Naive thymus-derived CD4-positive, alpha-beta T cell (primary cell): ENCODE data around the gene PRPF31. TPM values are rescaled to one million over a fixed set of nuclear protein-coding genes. Genes with fewer than 3 reads are reported as not detected.
"Not testable (repeated sequence)": the region's sequence is repeated elsewhere in the genome, so short reads cannot be mapped to it uniquely, and the experiment has no call there.

Source experiments
- ATAC-seq: fragments of 150-1000 bp; cut with Tn5 transposase; 2 replicates; pipeline ENCODE4 v1.10.0; 2021; ENCODE audit warnings: mild to moderate bottlenecking, moderate library complexity
- CTCF ChIA-PET: fragments of 350-600 bp; sonication (Branson Sonifier 250); formaldehyde crosslinking; loops from one replicate; lab custom pipeline; 2021; ENCODE audit warnings: antibody characterized with exemption; lab: Charles Lee
- POLR2A ChIA-PET: fragments of 350-600 bp; sonication (Branson Sonifier 250); formaldehyde crosslinking; loops from one replicate; lab custom pipeline; 2021; ENCODE audit warnings: antibody characterized with exemption, inconsistent platforms; lab: Charles Lee
- DNase-seq, 9 donors: peaks; one replicate each; pipeline versions ENCODE4 v3.0.0 to v3.0.0-alpha.2; 2020 to 2022; ENCODE audit warnings: mixed read lengths in 1 of 9
- H3K27ac ChIP-seq: one replicate; pipeline ENCODE4 v1.7.0; 2013; ENCODE audit warnings: mild to moderate bottlenecking, low read depth, low read length, moderate library complexity
- H3K27me3 ChIP-seq, 2 donors: one replicate each; pipeline ENCODE4 v1.7.0; 2013; ENCODE audit warnings: low read length in 2 of 2, mild to moderate bottlenecking in 2 of 2, moderate library complexity in 2 of 2; ENCODE audit not compliant: control insufficient read depth in 2 of 2, insufficient read depth in 2 of 2
- H3K36me3 ChIP-seq, 3 experiments: 1 replicate in 2 of 3; 2 replicates in 1 of 3; pipeline ENCODE4 v1.7.0; 2013; ENCODE audit warnings: low read length in 3 of 3, mild to moderate bottlenecking in 3 of 3, moderate library complexity in 1 of 3; ENCODE audit not compliant: insufficient read depth in 3 of 3, control insufficient read depth in 2 of 3
- H3K4me1 ChIP-seq, 2 donors: one replicate each; pipeline ENCODE4 v1.7.0; 2013; ENCODE audit warnings: low read length in 2 of 2, mild to moderate bottlenecking in 2 of 2, moderate library complexity in 1 of 2; ENCODE audit not compliant: control insufficient read depth in 2 of 2, insufficient read depth in 2 of 2
- H3K4me3 ChIP-seq: 2 replicates; pipeline ENCODE4 v1.7.0; 2013; ENCODE audit warnings: mild to moderate bottlenecking, low read length
- H3K9me3 ChIP-seq, 3 experiments: 1 replicate in 2 of 3; 2 replicates in 1 of 3; pipeline ENCODE4 v1.7.0; 2013; ENCODE audit warnings: low read length in 3 of 3; ENCODE audit not compliant: control insufficient read depth in 2 of 3
- H3K27ac Mint-ChIP-seq, 9 donors: one replicate each; pipeline ENCODE4 v1.8.0; 2020 to 2022; ENCODE audit warnings: mixed read lengths in 9 of 9, mild to moderate bottlenecking in 8 of 9, moderate library complexity in 5 of 9, inconsistent platforms in 2 of 9
- H3K27me3 Mint-ChIP-seq, 5 donors: one replicate each; pipeline ENCODE4 v1.8.0; 2021 to 2022; ENCODE audit warnings: mixed read lengths in 5 of 5, mild to moderate bottlenecking in 1 of 5
- H3K36me3 Mint-ChIP-seq, 5 donors: one replicate each; pipeline ENCODE4 v1.8.0; 2020 to 2022; ENCODE audit warnings: mixed read lengths in 5 of 5, mild to moderate bottlenecking in 3 of 5, inconsistent platforms in 1 of 5
- H3K4me1 Mint-ChIP-seq, 7 donors: one replicate each; pipeline ENCODE4 v1.8.0; 2020 to 2022; ENCODE audit warnings: mixed read lengths in 7 of 7, mild to moderate bottlenecking in 3 of 7, inconsistent platforms in 1 of 7
- H3K4me3 Mint-ChIP-seq, 10 donors: one replicate each; pipeline ENCODE4 v1.8.0; 2020 to 2022; ENCODE audit warnings: mild to moderate bottlenecking in 10 of 10, mixed read lengths in 10 of 10, moderate library complexity in 6 of 10, inconsistent platforms in 2 of 10
- H3K9me3 Mint-ChIP-seq, 11 donors: one replicate each; pipeline ENCODE4 v1.8.0; 2020 to 2022; ENCODE audit warnings: mixed read lengths in 11 of 11, mild to moderate bottlenecking in 4 of 11, inconsistent platforms in 1 of 11, moderate library complexity in 1 of 11
- intact Hi-C, 2 donors: fragments of 100-400 bp; cut with micrococcal nuclease; formaldehyde crosslinking; loops; one replicate each; pipeline ENCODE4 v1.15.1; 2023
- polyA plus RNA-seq, 2 donors: library from polyadenylated mRNA; unstranded; fragments of 300-500 nt; fragmentation: Illumina TruSeq; gene quantifications; one replicate each; pipeline ENCODE4 v1.2.3, GENCODE V29; 2021
- total RNA-seq, 6 experiments: library from RNA in 5 of 6; stranded (reverse) in 5 of 6; gene quantifications; 1 replicate in 5 of 6; 2 replicates in 1 of 6; pipeline ENCODE4 v1.2.3 and lab custom pipeline; 2021 to 2026

Gene PRPF31
- total and polyA plus RNA-seq, 7 experiments from 2014 or later, result 51.8 to 87.4 (median 74.8) TPM

DNA sequence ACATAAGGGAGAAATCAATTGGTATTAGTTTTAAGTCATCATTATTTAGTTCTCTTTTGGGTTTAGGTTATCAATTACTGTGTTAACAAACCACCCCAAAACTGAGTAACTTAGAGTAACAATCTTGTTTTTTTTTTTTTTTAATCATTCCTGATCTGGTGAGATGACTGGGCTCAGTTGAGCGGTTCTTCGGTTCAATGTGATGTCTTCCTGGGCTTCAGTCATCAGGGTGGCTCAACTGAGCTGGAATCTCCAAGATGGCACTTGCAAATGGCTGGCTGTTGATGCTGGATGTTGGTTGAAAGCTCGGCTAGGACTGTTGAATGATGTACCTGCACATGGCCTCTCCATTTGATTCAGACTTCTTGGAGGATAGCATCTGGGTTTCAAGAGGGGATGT is 31.1 kb upstream of the PRPF31 start:
- no peak overlapping the region for H3K27ac ChIP-seq
- no peak for DNase-seq
- intact Hi-C loops, result no loop called here
- H3K36me3 ChIP-seq, result no peaks in the 10 kb centered on the region
- no peak overlapping the region for H3K4me3 ChIP-seq
- no peak for ATAC-seq
- no peaks in the 10 kb centered on the region for H3K27me3 ChIP-seq
- Mint-ChIP-seq H3K27me3 (peaks cover 0 to 14% (median 5%) of the 10 kb centered on the region in 5 donors), H3K27ac (peak overlapping the region in 1 of 9 donors; percentile 30), H3K36me3 (peaks cover 0 to 3% (median 0%) of the 10 kb centered on the region in 5 donors), H3K4me3 (no peak overlapping the region), H3K4me1 (no peaks in the 10 kb centered on the region), H3K9me3 (peaks cover 0 to 43% (median 10%) of the 10 kb centered on the region in 11 donors)
- ChIA-PET POLR2A (no interaction called here), CTCF (no interaction called here)
- no peaks in the 10 kb centered on the region for H3K4me1 ChIP-seq
- peaks cover 0 to 7% (median 0%) of the 10 kb centered on the region in 3 experiments for H3K9me3 ChIP-seq

DNA sequence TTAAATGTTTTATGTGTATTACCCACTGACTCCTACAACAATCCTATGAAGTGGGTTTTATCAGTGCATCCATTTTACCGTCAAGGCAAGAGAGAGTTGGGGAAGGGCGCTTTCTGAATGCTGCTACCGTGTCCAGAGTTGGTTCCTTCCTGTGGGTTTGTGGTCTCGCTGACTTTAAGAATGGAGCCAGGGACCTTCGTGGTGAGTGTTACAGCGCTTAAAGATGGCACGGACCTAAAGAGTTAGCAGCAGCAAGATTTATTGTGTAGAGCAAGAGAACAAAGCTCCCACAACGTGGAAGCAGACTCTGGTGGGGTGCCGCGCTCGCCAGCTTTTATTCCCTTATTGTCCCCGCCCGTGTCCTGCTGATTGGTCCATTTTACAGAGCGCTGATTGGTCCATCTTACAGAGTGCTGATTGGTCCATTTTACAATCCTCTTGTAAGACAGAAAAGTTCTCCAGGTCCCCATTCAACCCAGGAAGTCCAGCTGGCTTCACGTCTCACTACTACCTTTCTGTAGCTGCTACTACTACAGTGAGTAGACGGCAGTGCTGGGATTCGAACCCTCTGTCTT is 21.0 kb upstream of the PRPF31 start:
- Mint-ChIP-seq H3K27ac (no peak overlapping the region), H3K36me3 (peaks cover 0 to 3% (median 0%) of the 10 kb centered on the region in 5 donors), H3K4me3 (peak overlapping the region in 5 of 10 donors; percentile 25 to 82 (median 35)), H3K27me3 (peaks cover 8 to 24% (median 16%) of the 10 kb centered on the region in 5 donors), H3K9me3 (peaks cover 0 to 5% (median 0%) of the 10 kb centered on the region in 11 donors), H3K4me1 (peaks cover 9 to 25% (median 15%) of the 10 kb centered on the region in 7 donors)
- Histone ChIP-seq H3K9me3 (no peaks in the 10 kb centered on the region), H3K27ac (no peak overlapping the region), H3K4me3 (no peak overlapping the region), H3K4me1 (peaks cover 7 to 11% of the 10 kb centered on the region in 2 donors), H3K36me3 (no peaks in the 10 kb centered on the region), H3K27me3 (no peaks in the 10 kb centered on the region)
- ChIA-PET POLR2A (interaction anchor here (0.6 to 0.7 kb wide), 2 partner anchors 10 to 96 kb away, joined by 3 read pairs; partner anchors contain the start of gene TSEN34), CTCF (no interaction called here)
- intact Hi-C loops, result no loop called here
- ATAC-seq (no peak), DNase-seq (no peak)

DNA sequence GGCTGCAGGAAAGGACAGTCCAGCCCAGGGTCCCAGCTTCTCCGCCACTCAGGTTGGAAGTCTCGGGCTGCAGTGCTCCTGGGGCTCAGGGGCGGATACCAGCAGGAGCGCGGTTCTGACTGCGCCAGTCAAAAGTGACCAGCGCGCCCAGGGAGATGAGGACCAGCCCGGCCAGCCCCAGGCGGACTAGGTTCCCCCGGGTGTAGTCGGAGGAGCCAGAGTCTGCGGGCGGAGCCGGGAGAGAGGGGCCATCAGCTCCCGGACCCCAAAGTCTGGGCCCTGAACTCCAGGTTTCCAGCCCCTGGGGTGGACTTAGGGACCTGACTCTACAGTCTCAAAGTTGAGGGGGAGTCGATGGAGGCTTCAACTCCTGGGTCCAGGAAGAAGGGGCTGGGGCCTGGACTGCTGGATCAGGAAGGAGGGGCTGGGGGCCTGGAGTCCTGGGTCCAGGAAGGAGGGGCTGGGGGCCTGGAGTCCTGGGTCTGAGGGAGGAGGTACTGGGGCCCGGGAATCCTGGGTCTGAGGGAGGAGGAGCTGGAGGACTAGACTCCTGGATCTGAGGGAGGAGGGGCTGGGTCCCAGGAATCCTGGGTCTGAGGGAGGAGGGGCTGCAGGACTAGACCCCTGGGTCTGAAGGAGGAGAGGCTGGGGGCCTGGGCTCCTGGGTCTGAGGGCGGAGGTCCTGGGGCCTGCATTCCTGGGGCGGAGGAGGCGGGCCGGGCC is 20.3 kb upstream of the PRPF31 start:
- DNase-seq, result no peak
- Histone ChIP-seq H3K27me3 (no peaks in the 10 kb centered on the region), H3K4me3 (peak overlapping the region; percentile 42), H3K4me1 (peaks cover 7 to 11% of the 10 kb centered on the region in 2 donors), H3K36me3 (no peaks in the 10 kb centered on the region), H3K9me3 (no peaks in the 10 kb centered on the region), H3K27ac (peak overlapping the region; percentile 6)
- Mint-ChIP-seq H3K36me3 (peaks cover 0 to 3% (median 0%) of the 10 kb centered on the region in 5 donors), H3K4me1 (peaks cover 9 to 25% (median 15%) of the 10 kb centered on the region in 7 donors), H3K9me3 (peaks cover 0 to 5% (median 0%) of the 10 kb centered on the region in 11 donors), H3K27ac (no peak overlapping the region), H3K4me3 (peak overlapping the region in 6 of 10 donors; percentile 25 to 87 (median 78)), H3K27me3 (peaks cover 8 to 24% (median 16%) of the 10 kb centered on the region in 5 donors)
- no peak for ATAC-seq
- CTCF ChIA-PET, result interaction anchor here (0.5 to 0.7 kb wide), 2 partner anchors 70 to 71 kb away, joined by 3 to 4 read pairs; no protein-coding TSS in a partner anchor
- intact Hi-C loops, result no loop called here
- POLR2A ChIA-PET, result interaction anchor here (0.5 to 0.8 kb wide), 5 partner anchors 9 to 228 kb away, joined by 3 to 4 read pairs (median 3); partner anchors contain the start of genes MYADM and TSEN34

DNA sequence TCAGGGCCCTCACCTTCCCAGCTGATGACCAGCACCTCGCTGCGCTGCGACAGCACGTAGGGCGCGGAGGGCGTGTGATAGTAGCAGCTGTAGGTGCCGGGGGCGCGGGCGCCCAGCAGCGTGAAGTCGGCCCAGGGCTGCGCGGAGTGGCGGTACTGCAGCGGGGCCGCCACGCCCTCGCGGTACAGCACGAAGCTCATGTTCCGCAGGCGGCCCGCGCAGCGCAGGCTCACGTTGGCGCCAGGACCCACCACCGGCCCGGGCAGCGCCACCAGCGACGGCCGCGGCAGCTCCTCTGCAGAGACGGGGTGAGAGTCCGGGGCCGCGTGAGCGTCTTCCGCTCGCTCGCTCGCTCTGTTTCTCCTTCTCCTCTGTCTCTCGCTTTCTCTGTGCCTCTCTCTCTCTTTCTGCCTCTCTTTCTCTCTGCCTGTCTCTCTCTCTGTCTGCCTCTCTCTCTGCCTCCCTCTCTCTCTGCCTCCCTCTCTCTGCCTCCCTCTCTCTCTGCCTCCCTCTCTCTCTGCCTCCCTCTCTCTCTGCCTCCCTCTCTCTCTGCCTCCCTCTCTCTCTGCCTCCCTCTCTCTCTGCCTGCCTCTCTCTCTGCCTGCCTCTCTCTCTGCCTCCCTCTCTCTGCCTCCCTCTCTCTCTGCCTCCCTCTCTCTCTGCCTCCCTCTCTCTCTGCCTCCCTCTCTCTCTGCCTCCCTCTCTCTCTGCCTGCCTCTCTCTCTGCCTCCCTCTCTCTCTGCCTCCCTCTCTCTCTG is 19.5 kb upstream of the PRPF31 start:
- intact Hi-C loops, result loop anchor here in 1 of 2 donors (1.0 to 2.0 kb wide), 2 partner anchors 19 to 254 kb away; partner anchors contain the start of genes PRPF31 and TFPT
- not testable (repeated sequence) for H3K36me3 Mint-ChIP-seq, H3K36me3 ChIP-seq, H3K27me3 ChIP-seq, H3K9me3 Mint-ChIP-seq, H3K9me3 ChIP-seq
- Mint-ChIP-seq H3K4me3 (peak overlapping the region; percentile 49 to 87 (median 82)), H3K27me3 (peaks cover 8 to 24% (median 15%) of the 10 kb centered on the region in 5 donors), H3K4me1 (peaks cover 9 to 26% (median 17%) of the 10 kb centered on the region in 7 donors), H3K27ac (peak overlapping the region in 7 of 9 donors; percentile 19 to 80 (median 71))
- ChIA-PET POLR2A (interaction anchor here (0.5 to 1.3 kb wide), 6 partner anchors 9 to 229 kb away, joined by 3 to 4 read pairs (median 3); partner anchors contain the start of genes LENG1, MYADM, PRPF31 and TFPT), CTCF (interaction anchor here (0.5 to 0.7 kb wide), 2 partner anchors 71 to 72 kb away, joined by 3 to 4 read pairs; no protein-coding TSS in a partner anchor)
- peaks cover 7 to 11% of the 10 kb centered on the region in 2 donors for H3K4me1 ChIP-seq
- H3K27ac ChIP-seq, result peak overlapping the region; percentile 6
- H3K4me3 ChIP-seq, result peak overlapping the region; percentile 42
- peak in 8 of 9 donors; percentile 35 to 51 (median 38) for DNase-seq
- ATAC-seq, result peak; percentile 82

- H3K4me3 ChIP-seq, result no peak overlapping the region
- peak; percentile 46 for ATAC-seq
- peak overlapping the region; percentile 14 for H3K27ac ChIP-seq
- peak overlapping the region; percentile 7 to 80 (median 60) for H3K27ac Mint-ChIP-seq
- H3K4me3 Mint-ChIP-seq, result peak overlapping the region in 9 of 10 donors; percentile 5 to 87 (median 70)
- H3K27me3 ChIP-seq, result no peaks in the 10 kb centered on the region
- no peaks in the 10 kb centered on the region for H3K36me3 ChIP-seq
- ChIA-PET CTCF (interaction anchor here (0.7 kb wide), 1 partner anchor 13 kb away, joined by 3 read pairs; no protein-coding TSS in a partner anchor), POLR2A (interaction anchor here (0.6 to 1.3 kb wide), 2 partner anchors 18 to 63 kb away, joined by 3 to 4 read pairs; partner anchors contain the start of genes LENG1, PRPF31 and TFPT)
- H3K4me1 Mint-ChIP-seq, result peaks cover 9 to 30% (median 20%) of the 10 kb centered on the region in 7 donors
- DNase-seq, result peak in 3 of 9 donors; percentile 29 to 43 (median 41)
- intact Hi-C loops, result loop anchor here in 1 of 2 donors (1.0 to 2.0 kb wide), 2 partner anchors 18 to 254 kb away; partner anchors contain the start of genes PRPF31 and TFPT
- H3K9me3 Mint-ChIP-seq, result peaks cover 0 to 5% (median 0%) of the 10 kb centered on the region in 11 donors
- peaks cover 7 to 11% of the 10 kb centered on the region in 2 donors for H3K4me1 ChIP-seq
- peaks cover 6 to 24% (median 15%) of the 10 kb centered on the region in 5 donors for H3K27me3 Mint-ChIP-seq
- H3K9me3 ChIP-seq, result no peaks in the 10 kb centered on the region
- H3K36me3 Mint-ChIP-seq, result peaks cover 0 to 3% (median 0%) of the 10 kb centered on the region in 5 donors
These were observed 18.9 kb upstream of the PRPF31 start for GRCh38 chr19:54096617-54097106.
